A673 (cell line): ENCODE data around the gene RHEX. TPM values are rescaled to one million over a fixed set of nuclear protein-coding genes. Genes with fewer than 3 reads are reported as not detected.
A peak's percentile ranks its signal among the peaks of the same experiment; 100 is the strongest.

Experiments used
- BruUV-seq: library from RNA; stranded (reverse); fragments of 400-500 nt; replicated peaks from 2 replicates; lab custom pipeline; 2021; lab: Mats Ljungman, UMichigan
- CTCF ChIA-PET: fragments of 300-600 bp; sonication (Branson Sonifier 250); formaldehyde crosslinking; loops from one replicate; lab custom pipeline; 2022; ENCODE audit warnings: antibody characterized with exemption; lab: Charles Lee
- POLR2A ChIA-PET: fragments of 300-600 bp; sonication (Branson Sonifier 250); formaldehyde crosslinking; loops from one replicate; lab custom pipeline; 2022; ENCODE audit warnings: antibody characterized with exemption; ENCODE audit not compliant: low non-redundant PET; lab: Charles Lee
- DNase-seq: peaks from one replicate; pipeline ENCODE4 v3.0.0-alpha.2; 2015; ENCODE audit warnings: low spot score
- H3K27ac ChIP-seq: fragments of 200-600 bp; sonication (generic); 2 replicates; pipeline ENCODE4 v1.5.1; 2016; ENCODE audit warnings: mixed run types, low read depth, mild to moderate bottlenecking, mixed read lengths, antibody characterized with exemption, low read length; ENCODE audit not compliant: poor library complexity, severe bottlenecking
- H3K27me3 ChIP-seq: fragments of 200-600 bp; sonication (generic); replicated peaks from 2 replicates; pipeline ENCODE4 v1.6.1; 2017; ENCODE audit warnings: mixed run types, low read depth, mild to moderate bottlenecking, mixed read lengths, antibody characterized with exemption, low read length; ENCODE audit not compliant: insufficient read depth, poor library complexity
- H3K36me3 ChIP-seq: fragments of 200-600 bp; sonication (generic); 2 replicates; pipeline ENCODE4 v1.6.1; 2016; ENCODE audit warnings: mixed run types, mild to moderate bottlenecking, mixed read lengths, antibody characterized with exemption, low read length; ENCODE audit not compliant: insufficient read depth, poor library complexity, severe bottlenecking
- H3K4me1 ChIP-seq: fragments of 200-600 bp; sonication (generic); 2 replicates; pipeline ENCODE4 v1.6.1; 2017; ENCODE audit warnings: mixed run types, mild to moderate bottlenecking, mixed read lengths, antibody characterized with exemption, low read length; ENCODE audit not compliant: insufficient read depth, poor library complexity, severe bottlenecking
- H3K4me3 ChIP-seq: fragments of 200-600 bp; sonication (generic); 2 replicates; pipeline ENCODE4 v1.5.1; 2016; ENCODE audit warnings: low read depth, mixed run types, mild to moderate bottlenecking, mixed read lengths, low read length; ENCODE audit not compliant: poor library complexity, severe bottlenecking
- H3K9me3 ChIP-seq: fragments of 200-600 bp; sonication (generic); 2 replicates; pipeline ENCODE4 v1.6.1; 2016; ENCODE audit warnings: mixed run types, low read depth, mild to moderate bottlenecking, mixed read lengths, antibody characterized with exemption, low read length; ENCODE audit not compliant: poor library complexity, severe bottlenecking
- EZH2 ChIP-seq: fragments of 200-600 bp; sonication (generic); IDR thresholded peaks from 2 replicates; pipeline ENCODE4 v1.6.1; 2017; ENCODE audit warnings: borderline replicate concordance, low read depth, mild to moderate bottlenecking, mixed read lengths, antibody characterized with exemption, low read length; ENCODE audit not compliant: poor library complexity, severe bottlenecking
- intact Hi-C: fragments of 100-400 bp; cut with micrococcal nuclease; formaldehyde crosslinking; loops from one replicate; pipeline ENCODE4 v1.10.0; 2022; ENCODE audit not compliant: unreplicated experiment
- total RNA-seq: library from RNA; stranded (reverse); gene quantifications from 2 replicates; pipeline ENCODE4 v1.2.3, GENCODE V29; 2021
- TF ChIP-seq, protein P1 (sequence below): fragments of 300-800, 200-600 bp; sonication (generic); conservative IDR thresholded peaks from 2 replicates; pipeline ENCODE4 v1.5.1; 2017; ENCODE audit warnings: low read depth, mild to moderate bottlenecking, antibody characterized with exemption, low read length, moderate library complexity, mixed read lengths

The RHEX gene
- total RNA-seq, 1 experiment from 2014 or later, result not detected

- DNase-seq, result no peak
- ChIA-PET POLR2A (no interaction called here), CTCF (no interaction called here)
- H3K36me3 ChIP-seq, result no peaks in the 10 kb centered on the region
- H3K4me1 ChIP-seq, result no peaks in the 10 kb centered on the region
- no peaks in the 10 kb centered on the region for H3K9me3 ChIP-seq
- no peaks in the 10 kb centered on the region for H3K27me3 ChIP-seq
- H3K4me3 ChIP-seq, result no peak overlapping the region
- no TSS peak for BruUV-seq
- intact Hi-C loops, result no loop called here
- H3K27ac ChIP-seq, result no peak overlapping the region
- no peak for TF ChIP-seq EZH2
- TF ChIP-seq, protein P1, sequence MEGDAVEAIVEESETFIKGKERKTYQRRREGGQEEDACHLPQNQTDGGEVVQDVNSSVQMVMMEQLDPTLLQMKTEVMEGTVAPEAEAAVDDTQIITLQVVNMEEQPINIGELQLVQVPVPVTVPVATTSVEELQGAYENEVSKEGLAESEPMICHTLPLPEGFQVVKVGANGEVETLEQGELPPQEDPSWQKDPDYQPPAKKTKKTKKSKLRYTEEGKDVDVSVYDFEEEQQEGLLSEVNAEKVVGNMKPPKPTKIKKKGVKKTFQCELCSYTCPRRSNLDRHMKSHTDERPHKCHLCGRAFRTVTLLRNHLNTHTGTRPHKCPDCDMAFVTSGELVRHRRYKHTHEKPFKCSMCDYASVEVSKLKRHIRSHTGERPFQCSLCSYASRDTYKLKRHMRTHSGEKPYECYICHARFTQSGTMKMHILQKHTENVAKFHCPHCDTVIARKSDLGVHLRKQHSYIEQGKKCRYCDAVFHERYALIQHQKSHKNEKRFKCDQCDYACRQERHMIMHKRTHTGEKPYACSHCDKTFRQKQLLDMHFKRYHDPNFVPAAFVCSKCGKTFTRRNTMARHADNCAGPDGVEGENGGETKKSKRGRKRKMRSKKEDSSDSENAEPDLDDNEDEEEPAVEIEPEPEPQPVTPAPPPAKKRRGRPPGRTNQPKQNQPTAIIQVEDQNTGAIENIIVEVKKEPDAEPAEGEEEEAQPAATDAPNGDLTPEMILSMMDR, result no peak
Observed at GRCh38 chr1:206011057-206011456, 41.9 kb upstream of the RHEX start.

GRCh38 chr1:206012086-206012859, 40.7 kb upstream of the RHEX start:
- TF ChIP-seq EZH2, result no peak
- TF ChIP-seq, protein P1, result no peak
- ChIA-PET CTCF (no interaction called here), POLR2A (no interaction called here)
- Histone ChIP-seq H3K36me3 (no peaks in the 10 kb centered on the region), H3K9me3 (no peaks in the 10 kb centered on the region), H3K4me3 (no peak overlapping the region), H3K4me1 (no peaks in the 10 kb centered on the region), H3K27me3 (no peaks in the 10 kb centered on the region), H3K27ac (no peak overlapping the region)
- DNase-seq, result peak; percentile 34
- intact Hi-C loops, result no loop called here
- BruUV-seq, result no TSS peak

DNA sequence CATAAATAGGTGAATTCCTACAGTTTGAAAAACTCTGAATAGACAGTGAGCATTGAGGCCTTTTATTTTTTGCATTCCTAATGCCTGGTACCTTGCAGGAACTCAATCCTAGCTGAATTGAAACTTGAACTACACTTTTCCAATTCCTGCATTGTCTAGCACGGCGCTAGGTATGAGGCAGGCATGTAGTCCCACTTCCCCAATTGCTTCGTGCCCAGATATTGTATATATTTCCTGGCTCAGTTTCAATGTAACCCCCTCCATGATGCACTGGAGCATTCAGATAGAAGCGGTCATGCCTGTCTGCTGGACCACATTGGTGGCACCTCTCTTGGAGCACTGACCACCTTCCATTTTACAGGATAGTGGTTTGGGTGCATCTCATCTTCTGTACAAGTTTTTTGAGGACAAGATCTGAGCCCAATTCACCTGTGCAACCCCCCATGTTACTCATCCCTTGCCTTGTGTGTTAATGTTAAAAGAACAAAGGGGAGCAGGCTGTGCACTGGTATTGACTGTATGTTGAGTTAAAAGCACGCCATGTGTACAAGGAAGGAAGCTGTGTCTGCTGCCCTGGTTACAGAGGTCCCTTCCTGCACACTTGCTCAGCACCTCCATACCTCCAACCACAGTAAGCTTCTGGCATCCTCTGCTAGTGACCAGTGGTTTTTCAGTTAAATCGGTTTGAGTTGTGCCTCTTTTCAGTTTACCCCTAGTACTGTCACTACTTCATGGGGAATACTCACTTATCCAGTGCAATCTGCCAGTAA, 39.8 kb upstream of the RHEX start:
- H3K4me3 ChIP-seq, result no peak overlapping the region
- BruUV-seq, result no TSS peak
- H3K9me3 ChIP-seq, result no peaks in the 10 kb centered on the region
- H3K27me3 ChIP-seq, result no peaks in the 10 kb centered on the region
- H3K27ac ChIP-seq, result no peak overlapping the region
- intact Hi-C loops, result no loop called here
- no peaks in the 10 kb centered on the region for H3K4me1 ChIP-seq
- CTCF ChIA-PET, result no interaction called here
- POLR2A ChIA-PET, result no interaction called here
- H3K36me3 ChIP-seq, result no peaks in the 10 kb centered on the region
- no peak for TF ChIP-seq EZH2
- TF ChIP-seq, protein P1, result no peak
- no peak for DNase-seq
